Mammary epithelial cell (primary cell): ENCODE data around the gene CCDC138.

ENCODE experiments used
- CTCF ChIP-seq, 2 donors: IDR thresholded peaks in 1 of 2; conservative IDR thresholded peaks in 1 of 2; 2 replicates each; pipeline ENCODE4 v1.5.1; 2011 to 2012; ENCODE audit warnings: inconsistent platforms in 2 of 2, low read length in 2 of 2, mild to moderate bottlenecking in 2 of 2, control low read depth in 1 of 2, low read depth in 1 of 2; ENCODE audit not compliant: insufficient read depth in 1 of 2; ENCODE audit errors: extremely low read depth in 1 of 2
- EZH2 ChIP-seq: IDR thresholded peaks from 2 replicates; pipeline ENCODE4 v1.6.1; 2012; ENCODE audit warnings: low read length, inconsistent platforms, borderline replicate concordance

GRCh38 chr2:108837198-108837597 is 50.6 kb downstream of the CCDC138 start:
- no peak for TF ChIP-seq CTCF (conservative IDR thresholded peaks at IDR 0.05 in 1 of 2, IDR thresholded peaks at IDR 0.05 in 1 of 2; ENCODE audit: extremely low read depth in 1 of 2, insufficient read depth in 1 of 2, low read depth in 1 of 2, low read length in 2 of 2)
- TF ChIP-seq EZH2: no peak
